HG03039 (cell line): ENCODE results near the gene PRR35.

Source experiments
- ATAC-seq: cut with Tn5 transposase; IDR thresholded peaks from one replicate; pipeline ENCODE4 v1.9.1; 2021; ENCODE audit warnings: mild to moderate bottlenecking, moderate library complexity; ENCODE audit not compliant: unreplicated experiment

Gene PRR35

DNA sequence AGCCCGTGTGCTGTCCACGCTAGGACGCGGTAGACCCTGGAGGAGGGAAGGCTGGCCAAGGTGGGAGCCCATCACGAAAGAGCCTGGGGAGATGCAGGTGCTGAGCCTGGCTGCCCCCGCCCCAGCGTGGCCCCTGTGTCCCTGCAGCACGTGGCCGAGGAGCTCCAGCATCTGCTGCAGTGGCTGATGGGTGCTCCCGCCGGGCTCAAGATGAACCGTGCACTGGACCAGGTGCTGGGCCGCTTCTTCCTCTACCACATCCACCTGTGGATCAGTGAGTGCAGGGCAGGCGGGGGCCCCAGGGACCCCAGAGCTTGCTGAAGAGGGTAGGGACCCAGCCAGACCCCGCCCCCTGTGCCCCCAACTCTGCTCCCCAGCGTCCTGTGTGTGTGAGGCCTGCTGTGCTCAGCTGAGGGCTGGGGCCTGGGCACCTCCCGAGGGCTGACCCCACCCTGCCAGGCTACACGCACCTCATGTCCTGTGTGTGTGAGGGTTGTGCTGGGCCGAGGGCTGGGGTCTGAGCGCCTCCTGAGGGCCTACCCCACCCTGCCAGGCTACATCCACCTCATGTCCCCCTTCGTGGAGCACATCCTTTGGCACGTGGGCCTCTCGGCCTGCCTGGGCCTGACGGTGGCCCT lies 18.2 kb downstream of the PRR35 start:
- no peak for ATAC-seq

DNA sequence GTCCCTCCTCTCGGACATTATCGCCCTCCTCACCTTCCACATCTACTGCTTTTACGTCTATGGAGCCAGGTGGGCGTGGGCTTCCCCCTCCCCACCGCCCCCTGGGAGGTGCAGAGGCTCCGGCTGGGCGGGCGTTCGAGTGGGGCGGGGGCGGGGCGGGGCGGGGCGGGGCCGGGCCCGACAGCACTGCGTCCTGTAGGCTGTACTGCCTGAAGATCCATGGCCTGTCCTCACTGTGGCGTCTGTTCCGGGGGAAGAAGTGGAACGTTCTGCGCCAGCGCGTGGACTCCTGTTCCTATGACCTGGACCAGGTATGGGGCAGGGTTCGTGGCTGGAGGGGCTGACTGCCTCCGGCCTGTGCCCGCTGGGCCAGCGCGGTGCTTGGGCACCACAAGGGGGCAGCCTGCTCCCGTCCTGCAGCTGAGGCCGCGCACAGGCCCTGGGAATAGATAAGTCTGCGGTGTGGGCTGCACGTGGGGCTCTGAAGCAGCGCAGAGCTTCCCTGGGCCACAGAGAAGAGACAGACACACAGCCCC lies 18.7 kb downstream of the PRR35 start:
- no peak for ATAC-seq

DNA sequence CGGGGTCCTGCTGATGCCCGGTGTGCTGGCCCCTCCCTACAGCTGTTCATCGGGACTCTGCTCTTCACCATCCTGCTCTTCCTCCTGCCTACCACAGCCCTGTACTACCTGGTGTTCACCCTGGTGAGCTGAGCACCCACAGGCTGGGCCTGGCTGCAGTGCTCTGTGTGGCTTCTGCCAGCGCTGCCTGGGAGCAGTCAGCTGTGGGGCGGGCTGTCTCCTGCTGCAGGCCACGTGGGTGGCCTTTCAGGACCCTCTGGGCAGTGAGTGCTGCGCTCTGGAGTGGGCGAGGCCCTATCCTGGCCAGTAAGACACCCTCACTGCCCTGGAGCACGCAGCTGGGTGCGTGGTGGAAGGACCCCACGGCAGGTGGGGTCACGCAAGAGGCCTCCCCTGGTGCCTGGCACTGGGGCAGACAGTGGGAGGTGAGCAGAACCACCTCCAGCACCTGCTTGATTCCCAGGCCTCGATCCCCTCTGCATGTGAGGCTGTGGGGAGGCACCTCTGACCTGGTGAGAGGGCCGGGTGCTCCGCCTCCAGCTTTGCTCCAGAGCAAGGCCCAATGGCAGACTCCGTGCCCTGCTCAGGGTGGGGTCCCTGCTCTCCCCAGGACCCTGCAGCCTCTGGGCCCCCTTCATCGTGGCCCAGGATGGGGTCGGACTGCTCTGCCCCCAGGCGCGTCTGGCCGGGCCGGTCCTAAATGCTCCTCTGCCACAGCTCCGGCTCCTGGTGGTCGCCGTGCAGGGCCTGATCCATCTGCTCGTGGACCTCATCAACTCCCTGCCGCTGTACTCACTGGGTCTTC lies 20.1 kb downstream of the PRR35 start:
- no peak for ATAC-seq

DNA sequence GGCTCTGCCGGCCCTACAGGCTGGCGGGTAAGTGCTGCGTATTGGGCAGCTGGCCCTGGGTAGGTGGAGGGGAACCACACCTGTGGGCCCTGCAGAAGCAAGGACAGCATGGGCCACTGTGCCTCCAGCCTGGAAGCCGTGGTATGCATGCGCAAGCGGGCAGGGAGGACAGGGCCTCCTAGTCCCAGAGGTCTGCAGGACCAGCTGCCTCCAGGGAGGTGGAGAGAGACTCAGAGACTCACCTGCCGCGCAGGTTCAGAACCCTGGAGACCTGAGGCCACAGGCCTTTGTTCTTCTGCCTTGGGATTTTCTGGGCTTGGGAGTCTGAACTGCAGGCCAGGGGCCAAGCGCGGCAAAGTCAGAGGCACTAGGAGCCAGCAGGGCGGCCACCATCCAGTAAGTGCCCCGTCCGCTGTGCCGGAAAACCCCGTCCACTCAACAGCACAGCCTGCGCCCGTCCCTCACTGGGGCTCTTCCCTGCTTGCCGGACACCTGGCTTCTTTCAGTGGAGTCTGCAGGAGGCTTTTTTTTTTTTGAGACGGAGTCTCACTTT lies 20.8 kb downstream of the PRR35 start:
- ATAC-seq, result no peak

DNA sequence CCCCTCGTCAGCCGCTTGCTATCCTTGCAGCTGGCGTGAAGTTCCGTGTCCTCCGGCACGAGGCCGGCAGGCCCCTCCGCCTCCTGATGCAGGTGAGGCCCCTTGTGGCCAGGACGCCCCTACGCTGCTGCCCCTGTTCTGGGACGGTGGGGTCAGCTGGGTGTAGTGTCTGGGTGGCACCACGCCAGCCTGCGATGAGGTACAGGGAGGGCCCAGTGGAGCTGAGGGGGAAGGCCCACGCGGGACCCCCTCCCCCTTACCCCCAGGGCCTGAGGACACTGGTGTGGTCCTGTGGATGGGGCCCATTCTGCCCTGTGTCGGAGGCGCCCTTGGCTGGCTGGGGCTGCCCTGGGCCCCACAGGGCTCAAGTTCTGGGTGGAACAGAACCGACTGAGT lies 22.0 kb downstream of the PRR35 start:
- no peak for ATAC-seq

DNA sequence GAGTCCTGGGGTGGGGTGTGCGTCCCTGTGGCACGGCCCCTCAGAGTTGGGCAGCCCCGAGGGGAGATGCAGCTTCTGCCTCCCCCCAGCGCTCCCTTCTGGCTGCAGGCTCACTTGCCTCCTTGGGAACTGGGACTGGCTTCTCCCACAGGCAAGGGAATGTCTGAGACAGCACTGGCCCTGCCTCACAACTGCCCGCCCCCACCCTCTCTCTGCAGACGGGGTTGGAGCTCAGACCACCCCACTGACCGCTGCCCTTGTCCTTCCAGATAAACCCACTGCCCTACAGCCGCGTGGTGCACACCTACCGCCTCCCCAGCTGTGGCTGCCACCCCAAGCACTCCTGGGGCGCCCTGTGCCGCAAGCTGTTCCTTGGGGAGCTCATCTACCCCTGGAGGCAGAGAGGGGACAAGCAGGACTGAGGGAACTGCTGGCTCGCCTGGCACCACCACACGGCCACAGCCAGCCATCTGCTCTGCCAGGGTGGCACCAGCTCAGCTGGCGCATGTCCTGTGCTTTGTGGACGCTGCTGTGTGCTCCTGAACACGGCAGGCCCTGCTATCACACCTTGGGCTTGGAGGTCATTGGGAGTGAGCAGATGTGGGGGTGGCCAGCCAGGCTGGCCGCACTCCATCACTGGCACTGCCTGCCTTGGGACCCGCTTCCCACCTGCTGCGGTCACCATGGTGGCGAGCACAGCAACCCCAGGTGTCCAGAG lies 22.6 kb downstream of the PRR35 start:
- no peak for ATAC-seq

DNA sequence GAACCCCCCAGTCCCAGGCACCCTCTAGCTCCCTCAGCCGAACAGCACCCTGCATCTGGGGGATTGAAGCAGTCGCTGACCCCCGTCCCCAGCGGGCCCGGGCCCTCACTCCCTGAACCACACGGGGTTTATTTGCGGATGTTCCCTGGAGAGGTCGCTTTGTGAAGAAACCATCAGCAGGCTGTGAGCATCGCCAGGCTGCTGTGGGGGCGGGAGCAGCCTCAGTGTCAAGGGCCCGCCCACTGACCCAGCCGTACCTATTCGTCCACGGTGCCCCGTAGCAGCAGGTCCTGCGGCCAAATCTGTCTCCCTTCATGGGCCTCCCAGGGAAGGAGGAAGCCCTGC lies 23.2 kb downstream of the PRR35 start:
- no peak for ATAC-seq

DNA sequence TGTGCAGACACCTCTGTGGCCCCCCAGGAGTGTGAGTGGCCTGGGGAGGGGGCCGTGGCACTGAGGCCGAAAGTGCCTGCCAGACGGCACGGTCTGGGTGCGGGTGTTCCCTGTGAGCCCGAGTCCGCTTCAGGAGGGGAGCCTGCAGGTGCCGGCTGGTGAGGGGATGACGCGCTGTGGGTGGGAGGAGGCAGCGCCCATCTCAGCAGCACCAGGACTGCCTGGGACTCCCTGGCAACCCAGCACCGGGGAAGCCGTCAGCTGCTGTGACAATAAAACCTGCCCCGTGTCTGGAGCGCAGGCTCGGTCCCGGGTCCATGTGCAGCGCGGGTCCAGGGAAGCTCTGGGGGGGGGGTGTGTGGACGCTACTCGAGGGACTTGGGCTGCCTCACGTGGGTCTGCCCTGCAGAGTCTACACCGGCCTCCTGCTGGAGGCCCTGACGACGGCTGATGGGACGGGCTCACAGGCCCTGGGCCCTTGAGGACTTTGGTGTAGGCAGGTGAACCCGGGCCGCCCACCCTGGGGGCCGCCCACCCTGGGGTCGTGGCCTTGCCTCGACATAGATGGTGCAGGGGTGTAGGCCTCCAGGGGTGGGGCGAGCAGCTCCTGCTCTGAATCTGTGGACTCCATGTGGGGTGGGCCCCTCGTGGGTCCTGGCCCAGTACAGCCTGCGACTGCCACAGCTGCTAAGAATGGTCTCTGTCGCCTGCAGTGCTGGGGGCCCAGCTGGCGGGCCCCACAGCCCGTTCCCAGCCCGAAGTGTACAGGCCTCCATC lies 23.8 kb downstream of the PRR35 start:
- no peak for ATAC-seq

DNA sequence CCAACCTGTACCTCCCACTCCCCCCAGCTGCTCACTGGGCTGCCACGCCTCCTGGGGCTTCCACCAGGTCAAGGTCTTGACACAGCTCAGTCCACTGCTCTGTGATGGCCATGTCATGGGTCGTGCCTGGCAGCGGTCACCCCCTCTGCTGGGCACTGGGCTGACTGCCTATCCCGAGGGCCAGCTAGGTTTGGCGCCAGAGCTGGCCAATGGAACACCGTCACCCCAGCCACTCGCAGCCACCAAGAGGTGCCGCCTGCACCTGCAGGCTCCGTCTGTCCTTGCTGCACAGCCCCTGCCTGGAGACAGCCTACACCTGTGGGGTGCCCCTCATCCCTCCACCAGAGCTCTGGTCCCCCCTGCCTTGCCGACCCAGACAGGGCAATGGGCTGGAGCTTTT lies 25.2 kb downstream of the PRR35 start:
- no peak for ATAC-seq

DNA sequence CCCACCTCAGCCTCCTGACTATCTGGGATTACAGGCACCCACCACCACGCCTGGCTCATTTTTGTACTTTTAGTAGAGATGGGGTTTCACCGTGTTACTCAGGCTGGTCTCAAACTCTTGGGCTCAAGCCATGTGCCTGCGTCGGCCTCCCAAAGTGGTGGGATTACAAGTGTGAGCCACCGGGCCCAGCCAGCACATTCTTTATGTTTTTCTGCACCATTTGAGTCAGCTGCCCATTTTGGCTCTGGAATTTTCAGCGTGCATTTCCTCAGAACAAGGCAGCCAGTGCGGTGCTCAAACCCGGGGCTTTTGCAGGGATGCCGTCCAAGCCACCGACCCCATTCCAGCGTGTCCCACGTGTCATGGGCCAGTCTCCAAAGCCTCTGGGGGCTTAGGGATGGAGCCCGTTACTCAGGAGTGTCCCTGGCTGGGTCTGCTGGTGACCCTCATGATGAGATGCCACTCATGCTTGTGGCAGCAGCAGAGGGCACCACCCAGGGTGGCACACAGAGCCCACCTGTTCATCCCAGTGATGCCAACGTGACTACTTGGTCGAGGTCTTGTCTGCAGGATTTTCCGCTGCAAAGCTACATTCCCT lies 26.0 kb downstream of the PRR35 start:
- no peak for ATAC-seq

DNA sequence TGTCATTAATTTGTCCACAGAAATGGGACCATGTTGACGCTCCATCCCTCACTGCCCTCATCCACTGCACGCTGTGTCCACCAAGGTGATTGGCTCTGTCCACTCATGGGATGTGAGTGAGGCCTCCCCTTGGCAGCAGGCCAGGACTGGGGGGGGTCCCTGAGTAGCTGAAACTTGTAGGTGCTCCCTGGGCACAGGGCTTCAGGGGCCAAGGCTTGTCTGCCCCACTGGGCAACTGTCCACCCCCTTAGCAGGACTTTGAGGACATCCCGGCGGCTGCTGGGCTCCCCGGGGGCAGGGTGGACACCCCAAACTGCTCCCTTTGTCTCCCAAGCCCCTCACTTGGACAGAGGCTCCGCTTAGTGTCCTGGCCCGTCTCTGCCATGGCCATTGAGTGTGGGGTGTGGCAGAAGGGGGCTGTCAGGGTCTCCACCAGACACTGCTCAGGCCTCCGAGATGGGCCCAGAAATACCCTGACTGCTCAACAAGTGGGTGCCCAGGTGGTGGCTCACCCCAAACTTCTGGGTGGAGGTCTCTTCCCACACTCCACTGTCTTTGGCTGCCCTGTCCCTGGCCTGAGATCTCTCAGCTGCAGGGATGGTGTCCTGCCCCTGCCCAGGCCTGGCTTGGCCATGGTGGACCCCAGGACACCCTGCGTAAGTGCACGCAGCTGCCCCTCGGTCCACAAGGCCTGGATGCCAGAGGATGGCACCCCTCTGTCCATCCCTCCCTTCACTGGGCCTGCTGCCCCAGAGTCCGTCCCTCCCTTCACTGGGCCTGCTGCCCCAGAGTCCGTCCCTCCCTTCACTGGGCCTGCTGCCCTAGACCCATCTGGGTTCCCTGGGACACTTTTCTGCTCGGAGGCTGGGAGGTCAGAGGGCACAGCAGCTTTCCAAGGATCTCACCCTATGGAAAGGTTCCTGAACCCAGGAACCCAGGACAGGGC lies 26.7 kb downstream of the PRR35 start:
- no peak for ATAC-seq

DNA sequence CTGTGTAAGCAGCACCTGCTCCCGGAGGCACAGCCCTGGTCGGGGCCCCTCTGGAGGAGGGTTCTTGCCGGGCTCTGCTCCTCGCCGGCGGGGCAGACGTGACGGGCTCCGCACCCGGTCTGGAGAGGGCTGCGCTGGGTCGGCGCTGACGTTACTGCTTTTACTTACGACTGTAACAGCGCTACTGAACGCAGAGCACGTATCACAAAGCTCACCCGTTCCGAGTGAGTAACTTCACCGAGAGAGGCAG lies 28.4 kb downstream of the PRR35 start:
- ATAC-seq, result peak; percentile 2

DNA sequence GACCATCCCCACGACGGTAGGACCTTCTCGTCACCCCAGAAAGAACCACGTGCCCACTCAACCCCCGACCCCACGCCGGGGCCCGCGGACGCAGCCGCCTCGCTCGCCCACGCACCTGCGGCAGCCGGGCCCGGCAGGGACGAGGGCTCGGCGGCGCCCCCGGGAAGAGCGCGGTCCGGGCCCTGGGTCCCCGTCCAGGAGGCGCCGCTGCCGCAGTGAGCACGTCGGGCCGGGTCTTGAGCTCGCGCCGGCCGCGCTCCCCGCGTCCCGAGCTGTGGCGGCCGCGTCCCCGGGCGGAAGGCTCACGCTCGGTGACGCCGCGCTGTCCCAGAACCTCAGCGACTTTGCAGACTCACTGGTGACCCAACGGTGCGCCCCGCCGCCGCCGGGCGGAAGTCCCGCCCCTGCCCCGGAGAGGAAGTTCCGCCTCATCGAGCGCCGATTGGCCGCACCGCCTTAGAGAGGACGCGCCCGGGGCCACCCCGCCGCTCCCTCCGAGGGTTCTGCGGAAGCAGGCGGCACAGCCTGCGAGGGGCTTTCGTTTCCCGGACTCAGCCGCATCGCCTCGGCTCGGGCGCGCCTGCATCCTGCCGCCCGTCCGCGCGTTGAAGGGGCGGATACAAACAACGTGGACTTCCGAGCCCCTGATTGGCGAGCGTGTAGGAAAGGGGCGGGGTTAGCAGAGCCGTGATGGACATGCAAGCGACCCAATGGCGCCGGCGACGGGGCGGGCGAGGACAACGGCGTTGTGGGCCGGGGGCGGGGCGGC lies 28.9 kb downstream of the PRR35 start:
- ATAC-seq, result peak; percentile 68

DNA sequence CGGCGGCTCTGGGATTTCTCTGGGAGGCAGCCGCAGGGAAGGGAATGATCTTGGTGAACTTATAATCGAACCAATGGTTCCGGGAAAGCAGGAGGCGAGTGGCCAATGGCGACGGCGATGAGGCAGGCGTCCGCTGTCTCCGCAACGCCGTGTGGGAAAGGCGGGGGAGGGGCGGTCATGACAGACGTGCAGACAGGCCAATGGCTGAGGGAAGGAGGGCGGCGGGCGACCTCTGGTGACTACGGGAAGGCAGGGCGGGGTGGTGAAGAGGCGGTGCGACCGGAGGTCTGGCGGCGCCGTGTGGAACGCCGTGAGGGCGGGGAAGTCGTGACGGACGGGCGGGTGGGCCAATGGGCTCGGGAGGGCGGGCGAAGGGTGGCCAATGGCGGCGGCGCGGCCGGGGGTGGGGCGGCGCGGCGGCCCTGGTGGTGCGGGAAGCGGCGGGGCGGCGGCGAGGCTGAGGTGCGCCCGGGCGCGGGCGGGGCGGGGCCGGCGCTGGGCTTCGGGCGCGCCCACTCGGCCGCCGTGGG lies 29.5 kb downstream of the PRR35 start, which contains the start of gene RAB40C:
Gene RAB40C (plus strand): TSS at position 409 of the 530 bp plus-strand sequence. CDS start 226 bp downstream, outside the sequence.
- ATAC-seq, result peak; percentile 68

DNA sequence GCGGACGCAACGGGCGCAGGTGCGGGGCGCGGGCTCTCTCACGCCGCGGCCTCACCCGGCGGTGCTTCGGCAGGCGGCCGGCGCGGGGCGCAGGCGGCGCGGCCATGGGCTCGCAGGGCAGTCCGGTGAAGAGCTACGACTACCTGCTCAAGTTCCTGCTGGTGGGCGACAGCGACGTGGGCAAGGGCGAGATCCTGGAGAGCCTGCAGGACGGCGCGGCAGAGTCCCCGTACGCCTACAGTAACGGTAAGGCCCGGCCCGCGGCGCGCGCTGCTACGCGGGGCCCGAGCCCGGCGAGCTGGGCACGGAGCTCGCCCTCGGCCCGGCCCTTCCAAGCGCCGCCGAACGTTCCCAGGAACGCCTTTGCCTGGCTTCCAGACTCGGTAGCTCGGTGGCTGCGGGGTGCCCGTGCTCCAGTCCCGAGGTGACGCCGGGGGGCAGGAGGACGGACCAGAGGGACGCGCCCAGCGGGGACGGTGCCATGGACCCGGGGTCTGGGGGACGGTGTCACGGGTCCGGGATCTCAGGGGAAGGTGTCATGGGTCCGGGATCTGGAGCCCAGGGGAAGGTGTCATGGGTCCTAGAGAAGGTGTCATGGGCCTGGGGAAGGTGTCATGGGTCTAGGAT lies 30.1 kb downstream of the PRR35 start:
- no peak for ATAC-seq

DNA sequence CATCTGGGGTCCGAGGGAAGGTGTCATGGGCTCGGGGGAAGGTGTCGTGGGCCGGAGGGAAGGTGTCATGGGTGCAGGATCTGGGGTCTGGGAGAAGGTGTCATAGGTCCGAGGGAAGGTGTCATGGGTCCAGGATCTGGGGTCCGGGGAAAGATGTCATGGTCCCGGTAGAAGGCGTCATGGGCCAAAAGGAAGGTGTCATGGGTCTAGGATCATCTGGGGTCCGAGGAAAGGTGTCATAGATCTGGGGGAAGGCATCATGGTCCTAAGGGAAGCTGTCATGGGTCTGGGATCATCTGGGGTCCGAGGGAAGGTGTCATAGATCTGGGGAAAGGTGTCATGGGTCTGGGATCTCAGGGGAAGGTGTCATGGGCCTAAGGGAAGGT lies 30.6 kb downstream of the PRR35 start:
- ATAC-seq, result no peak

DNA sequence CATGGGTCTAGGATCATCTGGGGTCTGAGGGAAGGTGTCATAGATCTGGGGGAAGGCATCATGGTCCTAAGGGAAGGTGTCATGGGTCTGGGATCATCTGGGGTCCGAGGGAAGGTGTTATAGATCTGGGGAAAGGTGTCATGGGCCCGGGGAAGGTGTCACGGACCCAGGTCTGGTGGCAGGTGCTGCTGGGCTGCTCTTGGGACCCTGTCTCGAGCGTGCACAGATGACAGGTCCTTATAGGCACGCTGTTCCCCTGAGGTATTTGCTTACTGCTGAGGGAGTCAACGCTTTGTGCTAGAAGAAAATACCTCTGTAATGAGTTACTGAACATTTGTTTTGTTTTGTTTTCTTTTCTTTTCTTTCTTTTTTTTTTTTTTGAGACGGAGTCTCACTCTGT lies 31.0 kb downstream of the PRR35 start:
- no peak for ATAC-seq

DNA sequence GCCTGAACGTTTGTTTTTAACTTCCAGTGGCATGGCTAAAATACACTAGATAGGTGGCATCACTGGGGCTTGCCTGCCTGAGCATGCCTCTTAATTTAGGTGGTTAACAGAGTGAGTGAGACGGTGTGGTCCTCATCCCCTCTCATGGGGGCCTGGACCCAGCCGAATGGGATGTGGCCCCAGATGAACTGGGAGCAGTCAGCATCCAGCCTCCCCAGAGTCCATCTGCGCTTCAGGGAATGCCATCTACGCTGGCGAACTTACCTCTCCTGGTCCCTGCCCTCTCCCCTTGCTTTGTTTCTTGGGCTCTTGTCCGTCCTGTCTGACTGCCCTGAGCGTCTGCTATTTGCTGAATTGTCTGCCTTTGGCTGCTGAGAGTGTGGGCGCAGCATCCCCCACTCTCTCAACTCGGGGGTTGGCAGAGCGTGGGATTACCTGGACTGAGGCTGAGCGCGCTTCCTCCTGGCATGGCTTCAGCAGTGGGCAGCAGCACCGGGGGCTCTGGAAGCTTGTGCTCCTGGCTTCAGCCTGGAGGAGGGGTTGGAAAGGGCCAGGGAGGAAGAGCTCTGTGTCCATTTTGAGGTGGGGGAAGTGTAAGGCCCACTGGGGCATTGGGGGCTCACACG lies 31.8 kb downstream of the PRR35 start:
- ATAC-seq, result no peak
